Transverse colon (tissue), 4 donors: ENCODE data around the gene WDR5. TPM values are rescaled to one million over a fixed set of nuclear protein-coding genes. Genes with fewer than 3 reads are reported as not detected.

Experiments
- DNase-seq: peaks from one replicate; pipeline ENCODE4 v3.0.0-alpha.2; 2019
- H3K27ac ChIP-seq, 4 donors: fragments of 200-600 bp; sonication (generic); 2 replicates each; pipeline ENCODE4 v1.5.1; 2016 to 2018; ENCODE audit warnings: inconsistent platforms in 4 of 4
- H3K27me3 ChIP-seq: fragments of 200-600 bp; sonication (generic); 2 replicates; pipeline ENCODE4 v1.5.1; 2017; ENCODE audit warnings: inconsistent platforms
- H3K36me3 ChIP-seq, 4 donors: fragments of 200-600 bp; sonication (generic); 2 replicates each; pipeline ENCODE4 v1.5.1; 2017 to 2019; ENCODE audit warnings: inconsistent platforms in 4 of 4
- H3K4me1 ChIP-seq, 4 donors: fragments of 200-600 bp; sonication (generic); 2 replicates each; pipeline ENCODE4 v1.5.1; 2017 to 2020; ENCODE audit warnings: inconsistent platforms in 4 of 4
- H3K4me3 ChIP-seq, 4 donors: fragments of 200-600 bp; sonication (generic); 1 replicate in 1 of 4; 2 replicates in 3 of 4; pipeline versions ENCODE4 v1.5.1 to v1.6.1; 2017 to 2019; ENCODE audit warnings: inconsistent platforms in 4 of 4
- H3K9me3 ChIP-seq, 2 donors: fragments of 200-600 bp; sonication (generic); 2 replicates each; pipeline ENCODE4 v1.5.1; 2017 to 2019; ENCODE audit warnings: inconsistent platforms in 2 of 2
- EP300 ChIP-seq: sonication (generic); formaldehyde crosslinking; IDR thresholded peaks from one replicate; pipeline ENCODE4 v1.6.1; 2017; ENCODE audit warnings: antibody characterized with exemption, low read depth
- POLR2A ChIP-seq: fragments of 450-650 bp; IDR thresholded peaks from one replicate; pipeline ENCODE4 v1.6.1; 2016; ENCODE audit warnings: antibody characterized with exemption, mild to moderate bottlenecking, moderate library complexity
- POLR2AphosphoS5 ChIP-seq, 3 donors: sonication (generic); formaldehyde crosslinking; IDR thresholded peaks; one replicate each; pipeline ENCODE4 v1.6.1; 2016; ENCODE audit warnings: antibody characterized with exemption in 3 of 3
- WGBS, 2 donors: methylation state at CpG; one replicate each; pipeline ENCODE4 v1.1.5; 2018; ENCODE audit warnings: low coverage in 1 of 2; 5-methylcytosine and 5-hydroxymethylcytosine counted together
- in situ Hi-C, 4 donors: fragments of 200-750 bp; cut with MboI; loops; one replicate each; pipeline versions ENCODE4 v1.15.0 to v1.15.1; 2017; ENCODE audit warnings: low sequenced_read_pairs in 3 of 4, low pct_ligation_motif_present in 1 of 4, low pct_unique_long_range_greater_than_20kb in 1 of 4
- intact Hi-C: fragments of 100-400 bp; cut with DNase I; formaldehyde crosslinking; loops from one replicate; pipeline ENCODE4 v1.15.1; 2023; ENCODE audit warnings: low total_unique reads
- total RNA-seq, 4 donors: library from RNA; depleted of rRNA; stranded (reverse); fragments of >200 nt; gene quantifications; one replicate each; pipeline ENCODE4 v1.1.0, GENCODE V29; 2016
- TF ChIP-seq, protein P1 (sequence below), 5 experiments: fragments of 200-600 bp in 3 of 5; fragments of 450-650 bp in 2 of 5; sonication (generic) in 3 of 5; IDR thresholded peaks; 1 replicate in 2 of 5; 2 replicates in 3 of 5; pipeline ENCODE4 v1.5.1; 2016 to 2017; ENCODE audit warnings: antibody characterized with exemption in 5 of 5, inconsistent platforms in 3 of 5, mild to moderate bottlenecking in 2 of 5, moderate library complexity in 1 of 5

WDR5 gene
- total RNA-seq, 4 donors from 2014 or later, result 8.2 to 95.7 (median 16.3) TPM

DNA sequence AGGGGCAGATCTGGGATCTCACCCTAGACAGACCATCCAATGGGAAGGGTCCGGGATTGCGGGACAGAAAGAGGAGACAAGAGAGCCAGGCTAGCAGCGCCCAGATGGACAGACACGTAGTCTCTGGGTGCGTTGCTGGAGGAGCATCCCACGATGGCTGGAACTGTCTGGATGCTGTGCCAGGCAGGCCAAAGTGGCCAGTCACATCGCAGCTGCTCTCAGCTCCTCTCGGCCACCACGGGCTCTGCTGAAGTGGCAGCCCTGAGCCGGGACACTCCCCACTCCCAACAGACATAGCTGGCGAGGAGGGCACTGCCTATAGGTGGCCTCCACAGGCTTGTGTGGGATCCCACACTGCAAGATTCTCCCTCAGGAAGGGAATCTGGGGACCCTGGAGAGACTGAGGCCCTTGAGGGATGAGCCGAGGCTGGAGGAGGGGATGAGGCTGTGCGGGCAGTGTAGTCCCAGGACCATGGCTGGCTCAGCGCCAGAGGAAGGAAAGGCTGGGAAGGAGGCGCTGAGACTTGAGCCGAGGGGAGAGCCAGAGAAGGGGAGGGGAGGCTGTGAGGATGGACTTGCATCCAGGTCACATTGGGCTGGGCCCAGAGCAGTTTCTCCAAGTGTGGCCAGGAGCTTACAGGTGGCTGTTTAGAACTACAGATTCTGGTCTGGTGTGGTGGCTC lies 10.3 kb upstream of the WDR5 start:
- Histone ChIP-seq H3K36me3 (no peaks in the 10 kb centered on the region), H3K4me1 (peaks cover 0 to under 1% (median under 1%) of the 10 kb centered on the region in 4 donors), H3K9me3 (no peaks in the 10 kb centered on the region), H3K27me3 (no peaks in the 10 kb centered on the region), H3K27ac (no peak overlapping the region), H3K4me3 (no peak overlapping the region)
- WGBS, 2 donors, result 75% methylated on average over 16 of the region's 16 CpGs; no CpG with 5 or more reads in 1 of the 2 donors
- no peak for TF ChIP-seq POLR2AphosphoS5 (IDR thresholded peaks at IDR 0.05)
- TF ChIP-seq, protein P1, sequence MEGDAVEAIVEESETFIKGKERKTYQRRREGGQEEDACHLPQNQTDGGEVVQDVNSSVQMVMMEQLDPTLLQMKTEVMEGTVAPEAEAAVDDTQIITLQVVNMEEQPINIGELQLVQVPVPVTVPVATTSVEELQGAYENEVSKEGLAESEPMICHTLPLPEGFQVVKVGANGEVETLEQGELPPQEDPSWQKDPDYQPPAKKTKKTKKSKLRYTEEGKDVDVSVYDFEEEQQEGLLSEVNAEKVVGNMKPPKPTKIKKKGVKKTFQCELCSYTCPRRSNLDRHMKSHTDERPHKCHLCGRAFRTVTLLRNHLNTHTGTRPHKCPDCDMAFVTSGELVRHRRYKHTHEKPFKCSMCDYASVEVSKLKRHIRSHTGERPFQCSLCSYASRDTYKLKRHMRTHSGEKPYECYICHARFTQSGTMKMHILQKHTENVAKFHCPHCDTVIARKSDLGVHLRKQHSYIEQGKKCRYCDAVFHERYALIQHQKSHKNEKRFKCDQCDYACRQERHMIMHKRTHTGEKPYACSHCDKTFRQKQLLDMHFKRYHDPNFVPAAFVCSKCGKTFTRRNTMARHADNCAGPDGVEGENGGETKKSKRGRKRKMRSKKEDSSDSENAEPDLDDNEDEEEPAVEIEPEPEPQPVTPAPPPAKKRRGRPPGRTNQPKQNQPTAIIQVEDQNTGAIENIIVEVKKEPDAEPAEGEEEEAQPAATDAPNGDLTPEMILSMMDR (IDR thresholded peaks at IDR 0.05), result no peak
- TF ChIP-seq POLR2A, result no peak
- TF ChIP-seq EP300, result no peak
- DNase-seq, result no peak
- in situ Hi-C loops (no loop called here), intact Hi-C loops (no loop called here)

DNA sequence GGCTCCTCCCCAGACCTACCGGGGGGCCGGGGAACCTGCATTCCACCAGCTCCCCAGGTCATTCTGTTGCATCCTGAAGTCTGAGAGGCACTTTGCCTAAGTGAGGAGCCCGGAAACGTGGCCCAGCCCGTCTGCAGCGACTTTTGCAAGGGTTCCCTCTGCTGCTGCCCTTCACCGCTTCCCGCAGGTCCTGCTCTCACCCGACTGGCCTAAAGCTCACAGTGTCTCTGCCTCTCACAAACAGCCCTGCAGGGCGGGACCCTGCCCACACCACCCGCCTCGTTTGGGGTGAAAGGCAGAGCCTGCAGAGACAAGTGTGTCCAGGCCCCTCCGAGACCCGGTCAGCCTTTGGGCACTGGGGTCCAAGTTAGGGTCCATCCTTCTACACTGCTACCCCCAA lies 9.5 kb upstream of the WDR5 start:
- intact Hi-C loops, result no loop called here
- H3K27me3 ChIP-seq, result no peaks in the 10 kb centered on the region
- TF ChIP-seq, protein P1 (IDR thresholded peaks at IDR 0.05), result no peak
- TF ChIP-seq POLR2AphosphoS5 (IDR thresholded peaks at IDR 0.05) (no peak), EP300 (no peak), POLR2A (no peak)
- no peaks in the 10 kb centered on the region for H3K9me3 ChIP-seq
- in situ Hi-C loops, result no loop called here
- no peaks in the 10 kb centered on the region for H3K36me3 ChIP-seq
- H3K27ac ChIP-seq, result no peak overlapping the region
- H3K4me3 ChIP-seq, result no peak overlapping the region
- 79 to 87% methylated on average over 7 to 14 of the region's 14 CpGs for WGBS, 2 donors
- peaks cover 0 to 9% (median 5%) of the 10 kb centered on the region in 4 donors for H3K4me1 ChIP-seq
- DNase-seq, result no peak

DNA sequence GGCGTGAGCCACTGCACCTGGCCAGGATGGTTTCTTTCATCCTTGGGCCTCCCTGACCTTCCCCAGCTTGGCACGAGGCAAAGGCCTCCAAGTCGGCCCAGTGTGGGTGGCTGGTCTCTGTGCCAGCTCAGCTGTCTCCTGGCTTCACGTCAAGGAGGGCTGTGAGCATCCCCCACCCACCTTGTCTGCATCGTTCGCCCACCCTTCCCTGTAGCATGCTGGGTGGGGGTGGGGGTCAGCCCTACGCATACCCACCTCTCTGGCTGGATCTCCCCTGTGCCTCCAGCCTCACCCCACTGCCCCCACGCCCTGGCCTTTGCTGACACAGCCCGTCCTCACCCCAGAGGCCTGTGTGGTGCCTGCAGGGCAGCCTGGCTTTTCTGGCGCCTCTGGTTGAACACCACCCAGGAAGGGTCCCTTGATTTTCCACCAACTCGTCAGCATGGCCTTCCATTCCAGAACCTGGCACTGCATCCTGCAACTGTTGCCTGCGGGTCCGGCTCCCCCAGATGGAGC lies 8.8 kb upstream of the WDR5 start:
- 86% methylated on average over 13 of the region's 13 CpGs; no CpG with 5 or more reads in 1 of the 2 donors for WGBS, 2 donors
- no peak overlapping the region for H3K27ac ChIP-seq
- DNase-seq, result no peak
- H3K9me3 ChIP-seq, result no peaks in the 10 kb centered on the region
- H3K4me1 ChIP-seq, result peaks cover 0 to 9% (median 5%) of the 10 kb centered on the region in 4 donors
- H3K4me3 ChIP-seq, result no peak overlapping the region
- H3K27me3 ChIP-seq, result no peaks in the 10 kb centered on the region
- in situ Hi-C loops (no loop called here), intact Hi-C loops (no loop called here)
- TF ChIP-seq, protein P1 (IDR thresholded peaks at IDR 0.05), result no peak
- TF ChIP-seq POLR2A, result no peak
- H3K36me3 ChIP-seq, result no peaks in the 10 kb centered on the region

DNA sequence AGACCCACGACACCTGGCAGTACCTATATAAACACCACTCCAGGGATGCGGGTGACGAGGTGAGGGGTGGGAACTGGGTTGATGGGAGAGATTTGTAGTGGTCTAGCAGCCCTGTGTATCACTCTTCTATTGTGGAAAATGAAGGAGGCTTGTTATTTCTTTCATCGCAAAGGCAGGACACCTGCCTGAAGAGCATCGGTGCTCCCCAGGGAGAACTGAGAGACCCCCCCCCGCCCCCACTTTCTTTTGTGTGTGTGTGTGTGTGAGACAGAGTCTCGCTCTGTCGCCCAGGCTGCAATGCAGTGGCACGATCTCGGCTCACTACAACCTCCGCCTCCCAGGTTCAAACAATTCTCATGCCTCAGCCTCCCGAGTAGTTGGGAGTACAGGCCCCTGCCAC lies 8.3 kb upstream of the WDR5 start:
- H3K9me3 ChIP-seq, result no peaks in the 10 kb centered on the region
- intact Hi-C loops (no loop called here), in situ Hi-C loops (no loop called here)
- H3K36me3 ChIP-seq, result no peaks in the 10 kb centered on the region
- no peak for DNase-seq
- peaks cover 0 to 9% (median 5%) of the 10 kb centered on the region in 4 donors for H3K4me1 ChIP-seq
- 79 to 80% methylated on average over 1 to 12 of the region's 12 CpGs for WGBS, 2 donors
- no peak overlapping the region for H3K27ac ChIP-seq
- H3K27me3 ChIP-seq, result no peaks in the 10 kb centered on the region
- TF ChIP-seq EP300, result no peak
- TF ChIP-seq POLR2AphosphoS5 (IDR thresholded peaks at IDR 0.05), result no peak
- TF ChIP-seq, protein P1 (IDR thresholded peaks at IDR 0.05), result no peak
- no peak for TF ChIP-seq POLR2A
- no peak overlapping the region for H3K4me3 ChIP-seq
